HG03025 (cell line): Measurements from ENCODE around the gene NEDD4L.

Source experiments
- ATAC-seq: cut with Tn5 transposase; IDR thresholded peaks from one replicate; pipeline ENCODE4 v1.9.1; 2021; ENCODE audit warnings: mild to moderate bottlenecking, moderate library complexity; ENCODE audit not compliant: unreplicated experiment, low FRiP score

NEDD4L gene

DNA sequence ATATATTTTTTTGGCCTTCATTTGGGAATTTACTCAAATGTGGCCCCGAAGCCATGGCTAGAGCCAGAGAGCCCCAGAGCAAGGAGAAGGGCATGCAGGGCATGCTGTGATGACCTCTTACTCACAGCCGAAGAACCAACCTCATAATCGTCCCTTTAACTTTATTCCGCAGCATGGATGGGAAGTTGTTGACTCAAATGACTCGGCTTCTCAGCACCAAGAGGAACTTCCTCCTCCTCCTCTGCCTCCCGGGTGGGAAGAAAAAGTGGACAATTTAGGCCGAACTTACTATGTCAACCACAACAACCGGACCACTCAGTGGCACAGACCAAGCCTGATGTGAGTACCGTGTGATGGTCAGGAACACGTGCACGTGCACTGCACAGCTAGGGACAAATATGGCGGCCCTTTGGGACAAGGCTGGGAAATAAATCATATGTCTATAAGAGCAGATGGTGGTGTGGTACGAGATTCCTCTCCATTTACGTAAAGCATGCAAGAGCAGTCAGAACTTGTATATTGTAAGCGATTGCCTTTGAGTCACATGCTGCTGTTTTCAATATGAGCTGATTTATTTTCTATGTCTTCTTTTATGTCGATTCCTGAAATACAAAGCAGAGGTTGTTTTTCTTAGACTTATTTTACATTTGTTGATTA lies 280.9 kb downstream of the NEDD4L start:
- no peak for ATAC-seq

DNA sequence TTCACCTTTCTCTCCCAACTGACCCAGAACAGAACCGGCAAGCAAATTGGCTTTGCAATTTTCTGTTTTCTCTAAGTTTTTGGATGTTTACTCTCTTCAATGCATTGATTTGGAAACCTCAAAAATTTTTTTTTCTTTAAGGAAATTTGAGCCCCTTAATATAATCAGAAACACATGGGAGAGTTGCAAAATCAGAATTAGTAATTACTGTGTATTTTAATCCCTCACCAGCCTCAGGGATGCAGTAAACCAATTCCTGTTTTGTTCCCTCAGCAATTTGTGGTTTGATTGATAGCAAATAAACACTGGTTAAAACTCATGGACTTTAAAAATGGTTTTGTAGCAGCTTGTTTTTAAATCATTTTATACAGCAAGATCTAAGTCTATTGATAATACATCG lies 281.5 kb downstream of the NEDD4L start:
- no peak for ATAC-seq

DNA sequence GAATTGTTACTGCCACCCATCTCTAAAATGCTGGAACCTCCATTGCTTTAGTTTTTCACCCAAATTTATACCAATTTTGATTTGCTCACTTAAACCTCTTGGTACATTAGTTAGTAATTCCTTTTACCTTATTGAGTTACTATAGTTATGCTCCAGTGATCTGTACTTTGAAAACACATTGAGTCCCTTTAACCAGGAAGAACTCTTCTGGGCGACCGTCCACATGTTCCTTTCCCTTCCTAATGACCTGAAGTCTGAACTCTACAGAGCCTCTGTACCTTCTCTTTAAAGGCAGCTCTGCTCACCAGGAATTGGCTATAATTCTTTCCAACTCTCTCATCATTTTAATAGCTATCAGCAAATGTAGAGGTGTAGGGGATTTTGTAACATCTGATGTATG lies 290.0 kb downstream of the NEDD4L start:
- no peak for ATAC-seq

DNA sequence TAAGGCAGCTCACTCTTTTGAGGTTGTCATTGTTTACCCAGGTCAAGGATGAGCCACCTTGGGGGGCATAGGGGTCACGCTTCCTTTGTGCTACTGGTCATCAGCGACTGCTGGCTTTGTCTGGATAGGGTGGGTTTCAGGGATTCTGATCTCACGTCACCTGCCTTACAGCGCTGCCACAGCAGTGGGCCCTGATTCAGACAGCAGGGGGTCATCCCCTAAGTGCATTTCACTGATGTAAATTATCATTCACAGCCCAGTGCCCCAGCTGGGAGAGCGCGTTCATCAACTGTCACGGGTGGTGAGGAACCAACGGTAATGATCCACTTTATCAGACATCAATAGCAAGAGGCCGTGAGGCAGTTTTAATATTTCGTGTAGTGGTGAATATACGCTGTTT lies 291.2 kb downstream of the NEDD4L start:
- no peak for ATAC-seq

DNA sequence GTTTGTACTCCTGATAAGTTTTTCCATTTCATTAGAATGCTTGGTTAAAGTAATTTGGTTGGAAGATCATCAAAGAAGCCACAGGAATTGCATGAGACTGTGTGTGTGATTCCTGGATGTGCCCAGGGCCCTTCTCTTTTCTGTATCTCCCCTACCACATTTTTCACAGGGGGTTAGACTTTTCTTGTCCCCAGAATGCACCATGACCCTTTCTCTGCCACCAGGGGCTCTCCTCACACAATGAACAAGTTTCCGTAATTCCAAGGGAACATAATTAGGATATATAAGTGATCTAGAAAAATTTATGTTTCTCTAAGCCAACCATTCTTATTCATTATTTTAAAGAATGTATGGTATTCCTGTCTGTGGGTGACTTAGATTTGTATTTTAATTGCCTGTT lies 291.8 kb downstream of the NEDD4L start:
- ATAC-seq: no peak

DNA sequence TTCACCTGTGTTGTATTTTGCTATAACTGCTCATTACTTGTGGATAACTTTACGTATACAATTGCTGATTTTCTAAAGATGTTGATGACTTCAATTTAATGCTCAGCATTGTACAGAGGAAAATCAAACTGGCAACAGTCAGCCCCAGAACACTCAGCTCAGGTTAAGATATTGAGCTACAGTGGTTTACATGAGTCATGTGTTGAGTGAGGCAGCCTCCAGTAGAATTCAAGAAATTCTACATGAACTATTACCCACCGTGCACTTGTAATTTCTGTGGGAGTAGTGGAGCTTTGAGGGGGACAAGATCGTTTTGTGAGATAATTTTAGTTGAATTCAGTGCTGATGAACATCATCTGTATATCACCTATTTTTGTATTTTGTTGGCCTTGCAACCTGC lies 292.6 kb downstream of the NEDD4L start:
- ATAC-seq: no peak

DNA sequence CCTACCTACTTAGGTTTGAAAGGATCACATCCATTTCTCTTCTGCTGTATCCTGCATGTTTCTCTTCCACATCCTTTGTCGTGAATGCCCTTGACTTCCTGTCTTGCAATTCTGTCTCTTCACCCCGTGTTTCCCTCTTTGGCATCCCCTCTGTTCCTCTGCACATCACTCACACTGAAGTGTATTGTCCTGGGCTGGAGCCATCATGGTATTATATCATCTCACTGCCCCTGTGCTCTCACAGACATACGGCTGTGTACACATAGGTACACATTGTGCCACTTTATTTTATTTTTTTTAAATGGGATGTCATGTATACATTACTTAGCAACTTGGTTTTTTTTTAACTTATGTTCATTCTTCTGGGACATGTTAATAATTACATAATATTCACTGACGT lies 293.3 kb downstream of the NEDD4L start:
- no peak for ATAC-seq

DNA sequence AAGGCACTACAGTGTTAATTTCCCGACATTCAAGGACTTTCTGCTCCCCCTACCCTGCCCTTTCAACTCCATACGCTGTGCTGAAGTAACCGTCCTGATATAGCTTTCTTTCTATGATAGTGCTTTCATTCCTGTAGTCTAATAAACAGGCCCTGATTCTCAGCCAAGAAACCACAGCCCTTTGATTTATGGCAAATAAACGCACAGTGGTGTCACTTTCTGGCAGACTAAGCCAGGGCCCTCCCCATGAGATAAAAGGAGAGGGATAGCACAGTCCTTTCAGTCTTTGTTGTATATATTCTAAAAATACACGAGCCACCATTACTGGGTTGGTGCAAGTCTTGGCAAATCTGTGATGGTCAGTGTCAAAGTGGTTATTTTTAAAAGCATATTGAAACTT lies 293.7 kb downstream of the NEDD4L start:
- no peak for ATAC-seq

DNA sequence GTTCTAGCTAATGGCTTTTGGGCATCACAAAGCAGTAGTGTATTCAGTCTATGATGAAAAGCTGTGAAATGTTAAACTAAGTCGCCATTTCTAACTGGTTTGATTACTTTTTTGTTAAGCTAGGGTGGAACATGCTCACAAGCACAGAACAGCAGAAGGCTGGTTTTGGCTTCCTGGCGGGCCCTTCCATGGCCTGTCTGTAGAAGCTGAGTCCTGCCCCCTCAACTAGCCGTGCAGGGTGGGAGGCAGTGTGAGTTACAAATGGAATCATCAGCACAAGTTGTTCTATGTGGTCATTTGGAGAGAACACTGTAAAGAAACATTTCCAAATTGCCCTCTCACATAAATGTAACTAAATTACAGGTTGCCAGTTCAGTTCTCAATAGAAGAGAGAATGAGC lies 294.1 kb downstream of the NEDD4L start:
- no peak for ATAC-seq

DNA sequence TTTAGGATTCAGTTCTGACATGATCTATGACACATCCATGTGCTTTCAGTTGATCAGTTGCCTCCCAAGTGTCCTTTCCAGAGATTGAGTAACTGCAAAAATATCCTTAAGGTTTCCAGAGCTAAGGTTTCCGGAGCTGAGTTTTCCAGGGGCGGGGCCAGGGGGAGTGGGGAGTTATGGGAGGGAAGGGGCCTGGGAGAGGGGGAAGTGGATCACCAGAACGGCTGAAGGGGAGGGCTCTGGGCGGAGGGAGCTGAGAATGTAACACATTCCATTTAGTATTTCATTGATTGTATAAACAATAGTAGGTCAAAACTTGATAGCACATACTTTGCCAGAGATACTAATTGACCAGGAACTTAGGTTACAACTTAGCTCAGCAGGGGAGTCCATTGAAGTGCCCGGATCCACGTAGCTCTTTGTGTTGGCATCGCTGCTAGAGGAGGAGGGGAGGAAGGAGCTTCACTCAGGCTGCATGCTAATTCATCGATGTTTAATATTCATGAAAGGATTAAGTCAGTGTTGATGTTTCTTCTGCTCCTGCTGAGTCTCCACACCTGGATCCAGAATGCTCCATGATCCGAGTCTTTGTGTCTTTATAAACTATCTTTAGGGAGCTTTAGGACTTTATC lies 295.1 kb downstream of the NEDD4L start:
- ATAC-seq: no peak

DNA sequence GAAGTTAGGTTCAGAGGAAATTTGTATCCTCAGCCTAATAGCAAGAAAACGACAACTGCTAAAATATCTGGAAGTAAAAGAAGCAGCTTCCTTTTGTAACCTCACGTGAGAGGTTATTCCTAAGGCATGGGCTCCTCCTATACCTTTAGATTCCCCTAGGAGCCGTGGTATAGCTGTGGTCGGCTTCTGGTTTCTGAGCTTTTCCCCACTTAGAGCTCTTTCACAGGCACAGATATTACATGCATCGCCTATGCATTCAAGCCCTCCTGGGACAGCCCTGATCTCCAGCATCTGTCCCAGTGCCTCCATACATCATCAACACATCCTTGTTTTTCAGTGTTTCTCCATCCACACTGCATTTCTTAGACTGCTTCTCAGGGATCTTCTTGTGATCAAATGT lies 295.9 kb downstream of the NEDD4L start:
- ATAC-seq: no peak

DNA sequence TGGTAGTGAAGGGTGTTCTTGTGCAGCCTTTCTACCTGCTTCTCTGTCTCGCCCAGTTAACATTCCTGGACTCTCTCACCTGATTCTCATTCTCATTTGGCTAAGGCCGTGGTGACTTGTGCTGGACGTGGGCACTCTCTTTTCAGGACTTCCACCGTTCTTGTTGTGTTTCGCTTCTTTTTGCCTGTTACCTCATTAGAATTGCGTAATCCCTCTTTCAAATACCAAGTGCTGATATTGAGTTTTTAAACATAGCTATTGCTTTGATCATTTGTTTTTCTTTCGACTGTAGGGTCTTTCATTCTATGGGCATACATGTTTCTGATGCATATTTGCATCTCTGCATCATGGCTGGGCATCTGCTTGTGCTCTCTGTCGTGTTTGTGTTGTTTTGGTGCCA lies 297.9 kb downstream of the NEDD4L start:
- ATAC-seq: no peak

DNA sequence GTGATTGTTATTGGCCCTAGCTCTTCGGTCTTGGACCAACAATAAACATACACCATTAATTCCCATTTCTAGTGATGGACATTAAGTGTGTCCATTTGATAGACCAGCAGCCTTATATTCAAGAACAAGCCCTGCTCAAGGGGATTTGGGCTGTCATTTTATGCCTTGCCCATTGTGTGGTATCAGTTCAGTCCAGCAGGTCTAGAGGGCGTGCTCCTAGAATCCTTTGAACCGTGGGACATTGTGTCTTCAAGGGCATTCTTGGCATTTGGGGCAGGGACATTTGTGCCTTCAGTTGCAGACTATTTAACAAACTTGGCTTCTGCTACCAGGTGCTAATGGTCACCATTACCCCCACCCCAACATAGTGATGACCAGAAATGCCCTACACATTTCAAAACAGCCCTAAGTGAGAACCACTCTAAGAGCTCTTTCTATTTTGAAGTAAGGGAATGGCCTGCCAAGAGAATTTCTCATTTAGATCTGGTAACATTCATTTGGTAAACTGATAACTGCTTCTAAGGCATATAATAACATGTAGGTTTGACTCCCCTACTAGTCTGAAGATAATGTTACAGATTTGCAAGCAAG lies 300.1 kb downstream of the NEDD4L start:
- ATAC-seq: no peak

DNA sequence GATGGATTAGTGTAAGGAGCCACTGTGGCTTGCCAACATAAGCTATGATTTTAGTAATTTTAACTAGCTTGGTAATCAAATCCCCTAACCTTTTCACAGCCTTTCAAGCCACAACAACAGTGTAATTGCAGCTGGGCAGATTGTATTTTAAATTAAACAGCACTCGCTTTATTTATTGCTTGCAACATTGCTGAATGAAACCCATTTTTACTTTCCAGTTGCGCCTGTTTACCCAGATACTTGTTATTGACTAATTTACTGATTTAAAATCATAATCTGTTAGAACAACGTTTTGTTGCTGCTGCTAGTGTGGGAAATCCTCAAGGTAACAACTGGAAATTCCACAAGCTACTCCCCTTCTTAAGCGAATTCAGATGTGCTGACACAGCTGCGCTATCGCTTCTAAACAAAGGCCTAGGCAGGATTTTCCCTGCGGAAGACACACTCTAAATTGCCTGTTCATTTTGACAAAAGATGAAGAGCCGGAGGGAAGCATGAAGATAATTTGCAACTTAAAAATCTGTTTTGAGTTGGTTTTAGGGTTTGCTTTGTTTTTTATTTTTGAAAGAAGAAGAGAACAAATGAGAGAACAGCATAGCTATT lies 300.9 kb downstream of the NEDD4L start:
- no peak for ATAC-seq

DNA sequence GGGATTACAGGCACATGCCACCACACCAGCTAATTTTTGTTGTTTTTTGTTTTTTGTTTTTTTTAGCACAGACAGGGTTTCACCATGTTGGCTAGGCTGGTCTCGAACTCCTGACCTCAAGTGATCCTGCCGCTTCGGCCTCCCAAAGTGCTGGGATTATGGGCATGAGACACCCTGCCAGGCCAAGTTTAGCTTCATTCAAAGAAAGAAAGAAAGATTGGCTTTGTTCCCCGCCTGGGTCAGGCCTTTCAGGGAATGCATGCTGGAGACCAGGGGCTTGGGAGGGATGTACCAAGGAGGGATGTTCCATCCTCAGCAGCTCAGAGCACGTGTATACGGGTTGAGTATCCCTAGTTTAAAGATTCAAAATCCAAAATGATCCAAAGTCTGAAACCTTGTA lies 301.8 kb downstream of the NEDD4L start:
- no peak for ATAC-seq

DNA sequence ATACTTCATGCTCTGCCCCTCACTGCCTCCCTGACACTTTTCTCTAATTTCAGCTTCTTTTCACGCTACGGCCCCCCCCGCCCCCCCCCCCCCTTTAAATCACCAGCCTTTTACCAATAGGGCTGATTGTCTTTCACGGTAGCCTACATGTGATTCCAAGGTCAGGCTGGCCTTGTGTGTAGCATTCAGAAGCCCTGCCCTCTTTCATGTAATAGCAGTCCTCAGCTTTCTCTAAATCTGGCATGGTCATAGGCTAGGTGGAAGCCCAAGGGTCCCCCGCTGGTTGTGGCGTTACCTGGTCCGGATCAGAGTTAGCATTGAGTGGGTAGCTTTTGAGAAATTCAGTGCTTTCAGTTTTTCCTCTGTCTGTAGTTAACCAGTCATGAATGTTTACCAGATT lies 303.1 kb downstream of the NEDD4L start:
- ATAC-seq: no peak

DNA sequence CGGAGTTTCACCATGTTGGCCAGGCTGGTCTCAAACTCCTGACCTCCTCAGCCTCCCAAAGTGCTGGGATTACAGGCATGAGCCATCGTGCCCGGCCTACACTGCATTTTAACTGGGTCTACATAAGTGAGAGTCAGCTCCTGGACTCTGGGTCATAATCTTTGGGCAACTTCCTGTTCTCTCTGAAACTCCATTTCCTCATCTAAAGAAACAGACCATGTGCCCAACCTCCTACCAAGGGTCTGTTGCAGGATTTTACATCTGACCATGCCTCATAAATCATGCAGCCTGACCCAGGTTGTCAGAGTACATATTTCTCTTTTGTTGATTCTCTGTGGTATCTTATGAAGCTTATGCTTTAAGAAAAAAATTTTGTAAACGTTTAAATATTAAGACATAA lies 304.5 kb downstream of the NEDD4L start:
- ATAC-seq: no peak

DNA sequence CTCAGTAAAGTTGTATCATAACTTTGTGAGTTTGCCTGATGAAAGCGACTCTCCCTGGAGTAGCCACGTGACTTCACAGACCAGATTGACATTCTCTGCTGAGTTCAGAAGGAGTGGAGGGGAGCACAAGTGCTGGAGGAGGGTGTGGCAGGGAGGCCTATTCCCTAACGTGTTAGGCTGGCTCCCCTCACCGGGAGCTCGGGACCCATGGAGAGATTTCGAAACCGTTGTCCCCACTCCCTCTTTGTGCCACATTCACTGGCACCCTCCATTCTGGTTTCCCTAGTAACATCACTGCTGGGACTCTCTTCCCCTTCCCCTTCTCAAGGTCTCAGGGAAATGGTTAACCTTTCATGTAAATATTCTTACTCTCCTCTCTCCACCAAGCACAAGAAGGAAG lies 304.9 kb downstream of the NEDD4L start:
- ATAC-seq: no peak

DNA sequence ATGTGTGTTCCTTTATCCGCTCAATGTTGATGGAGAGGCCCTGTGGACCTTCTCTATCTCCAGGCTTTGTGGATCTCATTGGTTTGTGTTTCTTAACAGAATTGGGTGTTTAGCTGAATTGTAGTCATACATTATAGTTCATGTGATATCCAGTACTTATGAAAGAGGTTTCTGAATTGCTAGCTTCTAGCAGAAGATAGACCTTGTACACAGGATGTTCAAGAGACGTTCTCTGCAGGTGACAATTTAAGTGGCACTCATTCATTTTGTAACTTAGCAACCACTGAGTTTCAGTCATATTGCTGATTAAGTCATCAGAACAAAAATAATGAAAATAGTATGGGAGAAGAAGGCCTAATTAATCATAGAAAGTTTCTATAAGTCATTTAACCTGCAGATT lies 305.6 kb downstream of the NEDD4L start:
- no peak for ATAC-seq

DNA sequence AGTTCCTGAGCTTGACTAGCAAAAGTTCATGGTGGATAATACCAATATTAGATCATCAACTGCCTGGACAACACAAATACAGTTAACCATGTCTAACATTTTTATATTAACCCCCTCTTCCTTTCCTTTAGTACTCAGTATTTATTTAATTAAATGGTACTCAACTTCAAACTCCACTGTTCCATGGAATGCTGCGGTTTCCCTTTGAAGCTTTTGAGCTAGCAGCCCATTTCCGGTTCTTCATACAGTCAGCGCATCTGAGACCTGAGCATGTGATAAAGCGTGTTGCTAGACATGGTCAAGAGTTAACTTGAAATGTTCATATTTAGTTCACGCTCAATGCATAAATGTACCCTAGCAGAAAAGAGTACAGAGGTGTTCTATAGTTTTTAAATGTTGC lies 306.5 kb downstream of the NEDD4L start:
- no peak for ATAC-seq

DNA sequence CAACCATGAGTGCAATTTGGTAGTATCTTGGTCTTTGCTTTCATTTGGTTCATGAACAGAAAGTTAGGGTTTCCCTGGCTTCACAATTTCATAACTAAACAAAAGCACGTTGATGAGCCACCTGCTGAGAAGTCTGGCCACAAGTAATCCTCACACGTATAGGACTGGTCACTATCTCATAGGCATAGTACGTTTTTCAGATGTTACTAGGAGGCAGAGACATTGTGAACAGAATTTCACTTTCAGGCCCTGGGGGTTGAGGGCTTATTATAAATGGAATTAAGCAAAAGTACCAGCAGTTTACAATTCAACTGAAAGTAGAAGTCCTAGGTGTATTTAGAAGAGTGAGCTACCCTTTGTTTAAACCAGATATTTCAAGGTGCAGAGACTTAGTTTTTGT lies 307.8 kb downstream of the NEDD4L start:
- ATAC-seq: no peak

DNA sequence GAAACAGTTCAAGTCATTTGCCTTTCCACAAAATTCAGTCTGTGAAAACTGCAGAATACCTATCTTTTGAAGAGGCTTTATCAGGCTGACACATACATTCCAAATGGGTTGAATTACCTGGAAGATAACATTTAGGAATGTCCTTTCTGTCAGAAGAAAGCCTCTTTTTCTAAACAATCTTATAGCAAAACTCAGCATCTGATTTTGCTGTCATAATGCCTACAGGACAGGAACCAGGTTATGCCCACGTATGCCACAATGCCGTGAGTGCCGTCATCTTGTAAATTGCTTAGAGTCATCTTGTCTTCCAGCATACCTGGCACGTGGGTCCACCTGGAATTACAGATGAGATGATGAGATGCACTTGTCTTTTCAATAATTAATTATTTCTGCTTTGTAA lies 309.6 kb downstream of the NEDD4L start:
- ATAC-seq: no peak
